Endothelial cell of umbilical vein (primary cell): ENCODE measurements around the gene GPR87. TPM values are rescaled to one million over a fixed set of nuclear protein-coding genes. Genes with fewer than 3 reads are reported as not detected.

Experiments
- BruUV-seq: library from RNA; stranded (reverse); fragments of 400-500 nt; replicated peaks from 2 replicates; lab custom pipeline; 2021; lab: Mats Ljungman, UMichigan
- CTCF ChIA-PET: fragments of 300-600, 350-600 bp; sonication (Branson Sonifier 250); formaldehyde crosslinking; loops from one replicate; lab custom pipeline; 2021; ENCODE audit warnings: antibody characterized with exemption, inconsistent platforms; lab: Charles Lee
- POLR2A ChIA-PET: fragments of 300-600, 350-600 bp; sonication (Branson Sonifier 250); formaldehyde crosslinking; loops from one replicate; lab custom pipeline; 2021; ENCODE audit warnings: antibody characterized with exemption, inconsistent platforms; lab: Charles Lee
- DNase-seq: peaks from one replicate; pipeline ENCODE4 v3.0.0-alpha.2; 2011; ENCODE audit warnings: low read depth, low spot score
- FAIRE-seq: peaks from 2 replicates; lab custom pipeline; 2011; peaks lifted over from hg19 to GRCh38; lab: Jason Lieb, UNC
- H2AFZ ChIP-seq: 2 replicates; pipeline ENCODE4 v1.6.0; 2012; ENCODE audit warnings: low read depth, low read length, control low read depth, inconsistent platforms
- H3K27ac ChIP-seq: 2 replicates; pipeline ENCODE4 v1.5.1; 2011; ENCODE audit warnings: low read depth, mild to moderate bottlenecking, control low read depth, low read length, moderate library complexity; ENCODE audit not compliant: insufficient read depth
- H3K27me3 ChIP-seq, 2 experiments: 2 replicates each; pipeline versions ENCODE4 v1.6.0 to v1.6.1; 2011; ENCODE audit warnings: low read length in 2 of 2, mixed read lengths in 1 of 2; ENCODE audit not compliant: control insufficient read depth in 2 of 2, insufficient read depth in 2 of 2
- H3K36me3 ChIP-seq, 2 experiments: 2 replicates in 1 of 2; 3 replicates in 1 of 2; pipeline ENCODE4 v1.5.1; 2011; ENCODE audit warnings: low read length in 2 of 2, mild to moderate bottlenecking in 1 of 2, moderate library complexity in 1 of 2; ENCODE audit not compliant: control insufficient read depth in 2 of 2, insufficient read depth in 2 of 2; ENCODE audit errors: extremely low read depth in 1 of 2
- H3K4me1 ChIP-seq: 3 replicates; pipeline ENCODE4 v1.5.1; 2011; ENCODE audit warnings: mild to moderate bottlenecking, low read length; ENCODE audit not compliant: control insufficient read depth, insufficient read depth; ENCODE audit errors: extremely low read depth
- H3K4me2 ChIP-seq: 2 replicates; pipeline ENCODE4 v1.6.1; 2011; ENCODE audit warnings: low read length, control low read depth, mixed read lengths; ENCODE audit not compliant: insufficient read depth
- H3K4me3 ChIP-seq, 3 experiments: fragments of 200-600 bp in 1 of 3; sonication (generic), shearing (Covaris generic) in 1 of 3; replicated peaks in 1 of 3; 2 replicates each; pipeline ENCODE4 v1.5.1; 2011 to 2016; ENCODE audit warnings: control low read depth in 3 of 3, low read length in 3 of 3, mild to moderate bottlenecking in 2 of 3, inconsistent platforms in 1 of 3, low read depth in 1 of 3, moderate library complexity in 1 of 3; ENCODE audit not compliant: insufficient read depth in 1 of 3
- H3K79me2 ChIP-seq: 2 replicates; pipeline ENCODE4 v1.6.0; 2012; ENCODE audit warnings: low read length, inconsistent platforms; ENCODE audit not compliant: control insufficient read depth, insufficient read depth
- H3K9ac ChIP-seq: replicated peaks from 2 replicates; pipeline ENCODE3; 2011; ENCODE audit warnings: low read length, control low read depth; ENCODE audit not compliant: insufficient read depth; ENCODE audit errors: extremely low read depth
- H3K9me1 ChIP-seq: replicated peaks from 3 replicates; pipeline ENCODE4 v1.6.0; 2011; ENCODE audit warnings: mild to moderate bottlenecking, low read length; ENCODE audit not compliant: control insufficient read depth, insufficient read depth; ENCODE audit errors: extremely low read depth
- H3K9me3 ChIP-seq: replicated peaks from 2 replicates; pipeline ENCODE4 v1.5.1; 2012; ENCODE audit warnings: low read length, inconsistent platforms; ENCODE audit not compliant: control insufficient read depth, insufficient read depth
- H4K20me1 ChIP-seq: replicated peaks from 2 replicates; pipeline ENCODE3; 2011; ENCODE audit warnings: mild to moderate bottlenecking, low read length; ENCODE audit not compliant: control insufficient read depth, insufficient read depth; ENCODE audit errors: extremely low read depth
- CTCF ChIP-seq, 2 donors: IDR thresholded peaks; 1 replicate in 1 of 2; 2 replicates in 1 of 2; pipeline ENCODE4 v1.5.1; 2011; ENCODE audit warnings: low read length in 2 of 2, mild to moderate bottlenecking in 2 of 2, moderate library complexity in 2 of 2, control low read depth in 1 of 2, inconsistent platforms in 1 of 2, low read depth in 1 of 2; ENCODE audit not compliant: insufficient read depth in 1 of 2; ENCODE audit errors: extremely low read depth in 1 of 2
- EZH2 ChIP-seq: IDR thresholded peaks from 2 replicates; pipeline ENCODE4 v1.6.1; 2012; ENCODE audit warnings: borderline replicate concordance, low read depth, mild to moderate bottlenecking, moderate library complexity, low read length, inconsistent platforms; ENCODE audit not compliant: severe bottlenecking
- FOS ChIP-seq: IDR thresholded peaks from 2 replicates; pipeline ENCODE4 v1.6.1; 2011; ENCODE audit warnings: mild to moderate bottlenecking, low read length, moderate library complexity, borderline replicate concordance; ENCODE audit not compliant: insufficient read depth
- GATA2 ChIP-seq: IDR thresholded peaks from 2 replicates; pipeline ENCODE4 v1.7.0; 2011; ENCODE audit warnings: low read depth, mild to moderate bottlenecking, moderate library complexity, mixed read lengths, low read length; ENCODE audit not compliant: insufficient read length, insufficient read depth
- JUN ChIP-seq: IDR thresholded peaks from 2 replicates; pipeline ENCODE4 v1.6.1; 2011; ENCODE audit warnings: borderline replicate concordance, low read depth; ENCODE audit not compliant: insufficient read length, insufficient read depth
- MAX ChIP-seq: IDR thresholded peaks from 2 replicates; pipeline ENCODE4 v1.6.1; 2011; ENCODE audit not compliant: insufficient read depth, insufficient read length
- MYC ChIP-seq: IDR thresholded peaks from one replicate; pipeline ENCODE4 v1.6.1; 2011; ENCODE audit warnings: mild to moderate bottlenecking, low read depth, low read length
- POLR2A ChIP-seq: IDR thresholded peaks from 2 replicates; pipeline ENCODE4 v1.6.1; 2012; ENCODE audit warnings: low read depth, mild to moderate bottlenecking, control low read depth, low read length
- POLR2AphosphoS5 ChIP-seq: IDR thresholded peaks from 2 replicates; pipeline ENCODE4 v1.6.1; 2012; ENCODE audit warnings: low read depth, mild to moderate bottlenecking, control low read depth, low read length, moderate library complexity; ENCODE audit not compliant: insufficient read depth
- dilution Hi-C: fragments of 300-500 bp; cut with MboI; formaldehyde crosslinking; loops from one replicate; pipeline ENCODE4 v1.15.0; 2019; ENCODE audit warnings: low sequenced_read_pairs; ENCODE audit not compliant: extremely low pct_ligation_motif_present
- intact Hi-C: fragments of 100-400 bp; cut with micrococcal nuclease; formaldehyde crosslinking; loops from one replicate; pipeline ENCODE4 v1.10.0; 2022
- polyA plus RNA-seq, 4 experiments: library from polyadenylated mRNA; depleted of rRNA in 3 of 4; stranded (reverse) in 3 of 4; unstranded in 1 of 4; fragments of >200 nt; gene quantifications; 2 replicates each; pipeline versions ENCODE4 v1.2.1 to v1.2.3, GENCODE V29; 2011 to 2012; ENCODE audit warnings: missing spikeins in 1 of 4
- total RNA-seq: library from RNA; stranded (reverse); gene quantifications from 2 replicates; pipeline ENCODE4 v1.2.3, GENCODE V29; 2021

The GPR87 gene
- total and polyA plus RNA-seq, 2 donors (not counting 3 experiments of a cell fraction or from before 2014, with no cell fraction given): not detected

- no peaks in the 10 kb centered on the region for H3K36me3 ChIP-seq
- dilution Hi-C loops (no loop called here), intact Hi-C loops (no loop called here)
- H3K4me3 ChIP-seq: no peak overlapping the region
- ChIA-PET POLR2A (no interaction called here), CTCF (interaction anchor here (1.6 kb wide), 1 partner anchor 8 kb away, joined by 7 read pairs; no protein-coding TSS in a partner anchor)
- H2AFZ ChIP-seq: no peak overlapping the region
- H3K4me1 ChIP-seq: no peaks in the 10 kb centered on the region
- H3K9me1 ChIP-seq: no peaks in the 10 kb centered on the region
- H3K27me3 ChIP-seq: peaks cover 0 to 12% of the 10 kb centered on the region in 2 experiments
- H3K9me3 ChIP-seq: no peaks in the 10 kb centered on the region
- no peak for TF ChIP-seq MAX
- TF ChIP-seq JUN: no peak
- TF ChIP-seq MYC: no peak
- TF ChIP-seq GATA2: no peak
- no peak for TF ChIP-seq FOS
- no peak for TF ChIP-seq EZH2
- no peak for TF ChIP-seq POLR2AphosphoS5
- no peak for TF ChIP-seq CTCF (IDR thresholded peaks at IDR 0.05; ENCODE audit: extremely low read depth in 1 of 2, insufficient read depth in 1 of 2, low read depth in 1 of 2, low read length in 2 of 2)
- TF ChIP-seq POLR2A: no peak
- BruUV-seq: no TSS peak
- H3K9ac ChIP-seq: no peak overlapping the region
- no peak for DNase-seq
- no peak for FAIRE-seq
- H3K4me2 ChIP-seq: no peak overlapping the region
- no peaks in the 10 kb centered on the region for H3K79me2 ChIP-seq
- no peak overlapping the region for H3K27ac ChIP-seq
- H4K20me1 ChIP-seq: no peaks in the 10 kb centered on the region
Measured at GRCh38 chr3:151259664-151260063, 57.0 kb downstream of the GPR87 start.
